Loucy (cell line): Measurements from ENCODE around the gene CNTRL.

Experiments used
- H2AFZ ChIP-seq: fragments of 200-600 bp; sonication (generic); 2 replicates; pipeline ENCODE4 v1.6.0; 2016; ENCODE audit warnings: antibody characterized with exemption, mild to moderate bottlenecking, low read length, moderate library complexity
- H3F3A ChIP-seq: fragments of 200-600 bp; 2 replicates; pipeline ENCODE4 v1.6.0; 2016; ENCODE audit warnings: antibody characterized with exemption, low read depth, mild to moderate bottlenecking
- H3K27me3 ChIP-seq: fragments of 200-600 bp; sonication (generic); 2 replicates; pipeline ENCODE4 v1.6.1; 2014; ENCODE audit warnings: low read length, mild to moderate bottlenecking; ENCODE audit not compliant: insufficient read depth, poor library complexity, severe bottlenecking
- H3K36me3 ChIP-seq: fragments of 200-600 bp; sonication (generic); 2 replicates; pipeline ENCODE4 v1.6.1; 2016; ENCODE audit warnings: low read length; ENCODE audit not compliant: insufficient read depth
- H3K4me1 ChIP-seq: fragments of 200-600 bp; sonication (generic); 2 replicates; pipeline ENCODE4 v1.5.1; 2014; ENCODE audit warnings: low read length, mild to moderate bottlenecking; ENCODE audit not compliant: insufficient read depth, poor library complexity, severe bottlenecking
- H3K4me2 ChIP-seq: fragments of 200-600 bp; sonication (generic); 2 replicates; pipeline ENCODE4 v1.6.0; 2014; ENCODE audit warnings: antibody characterized with exemption, low read length, low read depth, mild to moderate bottlenecking; ENCODE audit not compliant: poor library complexity, severe bottlenecking
- H3K4me3 ChIP-seq: fragments of 200-600 bp; sonication (generic); 2 replicates; pipeline ENCODE4 v1.5.1; 2014; ENCODE audit warnings: low read length, mild to moderate bottlenecking, mixed read lengths; ENCODE audit not compliant: poor library complexity, severe bottlenecking
- H3K79me2 ChIP-seq: fragments of 200-600 bp; sonication (generic); 2 replicates; pipeline ENCODE4 v1.6.1; 2014; ENCODE audit warnings: low read length; ENCODE audit not compliant: insufficient read depth
- H3K9ac ChIP-seq: fragments of 200-600 bp; sonication (generic); 2 replicates; pipeline ENCODE4 v1.6.0; 2014; ENCODE audit warnings: mild to moderate bottlenecking, low read depth, low read length, moderate library complexity; ENCODE audit not compliant: poor library complexity, severe bottlenecking
- H3K9me2 ChIP-seq: fragments of 200-600 bp; sonication (generic); replicated peaks from 2 replicates; pipeline ENCODE4 v1.6.1; 2016; ENCODE audit warnings: low read depth, low read length, mixed read lengths
- H3K9me3 ChIP-seq: fragments of 200-600 bp; sonication (generic); 2 replicates; pipeline ENCODE4 v1.6.1; 2014; ENCODE audit warnings: mild to moderate bottlenecking, antibody characterized with exemption, low read length, low read depth; ENCODE audit not compliant: insufficient read depth
- H4K20me1 ChIP-seq: fragments of 200-600 bp; sonication (generic); 2 replicates; pipeline ENCODE4 v1.6.0; 2014; ENCODE audit warnings: antibody characterized with exemption, low read length, mild to moderate bottlenecking; ENCODE audit not compliant: insufficient read depth, poor library complexity, severe bottlenecking
- CTCF ChIP-seq: fragments of 200-600 bp; sonication (generic); conservative IDR thresholded peaks from 2 replicates; pipeline ENCODE4 v1.5.1; 2014; ENCODE audit warnings: mild to moderate bottlenecking, antibody characterized with exemption, low read length
- EZH2phosphoT487 ChIP-seq: fragments of 200-600 bp; IDR thresholded peaks from 2 replicates; pipeline ENCODE4 v1.6.1; 2018; ENCODE audit warnings: antibody characterized with exemption, mild to moderate bottlenecking, moderate library complexity, borderline replicate concordance

CNTRL gene

GRCh38 chr9:121071370-121071755 lies 3.4 kb upstream of the CNTRL start:
- peak overlapping the region; percentile 62 for H3K4me2 ChIP-seq
- peaks cover 5% of the 10 kb centered on the region; the same call in 1 of the 2 replicates for H3F3A ChIP-seq
- no peaks in the 10 kb centered on the region for H3K36me3 ChIP-seq
- peak overlapping the region; percentile 88 for H2AFZ ChIP-seq
- H3K4me3 ChIP-seq: peak overlapping the region; percentile 62
- no peaks in the 10 kb centered on the region for H3K27me3 ChIP-seq
- TF ChIP-seq EZH2phosphoT487 (no peak), CTCF (no peak)
- H3K9ac ChIP-seq: peak overlapping the region; percentile 57
- H3K4me1 ChIP-seq: peaks cover 30% of the 10 kb centered on the region
- H4K20me1 ChIP-seq: peaks cover 9% of the 10 kb centered on the region
- peaks cover 14% of the 10 kb centered on the region; the same call in 1 of the 2 replicates for H3K9me3 ChIP-seq
- no peaks in the 10 kb centered on the region for H3K9me2 ChIP-seq
- H3K79me2 ChIP-seq: peaks cover 32% of the 10 kb centered on the region

GRCh38 chr9:121071756-121072421 lies 2.9 kb upstream of the CNTRL start:
- Histone ChIP-seq H3K27me3 (no peaks in the 10 kb centered on the region), H3K9me3 (peaks cover 14% of the 10 kb centered on the region; the same call in 1 of the 2 replicates), H3K79me2 (peaks cover 37% of the 10 kb centered on the region), H3K36me3 (no peaks in the 10 kb centered on the region), H4K20me1 (peaks cover 14% of the 10 kb centered on the region), H3K9ac (peak overlapping the region; percentile 57), H3K4me2 (peak overlapping the region; percentile 62), H2AFZ (peak overlapping the region; percentile 88), H3K4me1 (peaks cover 35% of the 10 kb centered on the region), H3K4me3 (peak overlapping the region; percentile 62), H3K9me2 (no peaks in the 10 kb centered on the region), H3F3A (peaks cover 5% of the 10 kb centered on the region; the same call in 1 of the 2 replicates)
- TF ChIP-seq CTCF (peak; percentile 67), EZH2phosphoT487 (no peak)

- Histone ChIP-seq H3K9me3 (peaks cover 7% of the 10 kb centered on the region; the same call in 1 of the 2 replicates), H3K79me2 (peaks cover 48% of the 10 kb centered on the region), H3F3A (peaks cover 5% of the 10 kb centered on the region; the same call in 1 of the 2 replicates), H3K27me3 (no peaks in the 10 kb centered on the region), H3K4me3 (peak overlapping the region; percentile 91), H4K20me1 (peaks cover 25% of the 10 kb centered on the region), H3K4me2 (peak overlapping the region; percentile 80), H3K4me1 (peaks cover 45% of the 10 kb centered on the region), H3K9me2 (no peaks in the 10 kb centered on the region), H3K36me3 (no peaks in the 10 kb centered on the region), H3K9ac (peak overlapping the region; percentile 94), H2AFZ (no peak overlapping the region)
- no peak for TF ChIP-seq CTCF
- TF ChIP-seq EZH2phosphoT487: no peak
These were observed 1.7 kb upstream of the CNTRL start for GRCh38 chr9:121073038-121073437.
